ENCODE data around the gene GSTA3.

GRCh38 chr6:52890018-52890417 is 19.5 kb downstream of the GSTA3 start:
- TF ChIP-seq POLR2AphosphoS5 (IDR thresholded peaks at IDR 0.05; ENCODE audit: low read depth, low read length) (no peak), POLR2A (IDR thresholded peaks at IDR 0.05; ENCODE audit: low read depth, low read length) (no peak), TAF1 (IDR thresholded peaks at IDR 0.05; ENCODE audit: borderline replicate concordance, low read depth, low read length) (no peak)

All from GM12892 (cell line).